ENCODE measurements around the gene TPRA1. TPM values are rescaled to one million over a fixed set of nuclear protein-coding genes. Genes with fewer than 3 reads are reported as not detected.
A peak's percentile ranks its signal among the peaks of the same experiment; 100 is the strongest.

The TPRA1 gene
- polyA plus RNA-seq, 3 donors, result 20.2 to 29.4 (median 23.4) TPM

GRCh38 chr3:127529346-127530188, 61.0 kb downstream of the TPRA1 start:
- no peak overlapping the region for H3K4me3 Mint-ChIP-seq
- no peak overlapping the region for H3K27ac ChIP-seq (ENCODE audit: low read depth in 1 of 2, low read length in 2 of 2)
- no peak overlapping the region for H3K9ac ChIP-seq (ENCODE audit: insufficient read depth, low read length, poor library complexity, severe bottlenecking)
- H3K27me3 Mint-ChIP-seq (ENCODE audit: low read depth in 3 of 3), result peaks cover 10 to 29% (median 20%) of the 10 kb centered on the region in 3 donors
- H3K79me2 ChIP-seq (ENCODE audit: insufficient read depth, low read length), result no peaks in the 10 kb centered on the region
- no peak overlapping the region for H3K4me3 ChIP-seq (replicated peaks in 1 of 3; ENCODE audit: low read depth in 2 of 3, low read length in 3 of 3)
- no peaks in the 10 kb centered on the region for H4K20me1 ChIP-seq (ENCODE audit: insufficient read depth, low read length)
- peak overlapping the region in 1 of 7 donors; percentile 18 for H3K27ac Mint-ChIP-seq
- peaks cover 9% of the 10 kb centered on the region for H3K4me1 Mint-ChIP-seq
- H3K36me3 Mint-ChIP-seq, result no peaks in the 10 kb centered on the region
- intact Hi-C loops (cut with micrococcal nuclease), result no loop called here
- no peak overlapping the region for H2AFZ ChIP-seq (ENCODE audit: insufficient read depth, low read depth, low read length, poor library complexity, severe bottlenecking)
- no peaks in the 10 kb centered on the region for H3K36me3 ChIP-seq (replicated peaks in 1 of 2; ENCODE audit: control insufficient read depth in 1 of 2, insufficient read depth in 2 of 2, low read length in 2 of 2)
- 20% methylated on average over 1 of the region's 9 CpGs for WGBS (ENCODE audit: insufficient coverage)
- H3K4me2 ChIP-seq (replicated peaks; ENCODE audit: extremely low read depth, low read length, poor library complexity, severe bottlenecking), result no peak overlapping the region
- H3K27me3 ChIP-seq (ENCODE audit: control insufficient read depth in 2 of 2, insufficient read depth in 2 of 2, low read length in 2 of 2), result peaks cover 0 to 6% of the 10 kb centered on the region in 2 donors
- no peaks in the 10 kb centered on the region for H3K4me1 ChIP-seq (ENCODE audit: control insufficient read depth in 1 of 2, insufficient read depth in 2 of 2, low read length in 2 of 2)
- no peak for TF ChIP-seq CTCF (IDR thresholded peaks at IDR 0.05)
- H3K9me3 Mint-ChIP-seq, result peaks cover 0 to 6% (median 0%) of the 10 kb centered on the region in 7 donors
- DNase-seq, result no peak
- peaks cover 3% of the 10 kb centered on the region in 2 donors for H3K9me3 ChIP-seq (replicated peaks in 1 of 2; ENCODE audit: control insufficient read depth in 1 of 2, insufficient read depth in 1 of 2, low read length in 2 of 2)

- Mint-ChIP-seq H3K9me3 (peaks cover 0 to 9% (median 3%) of the 10 kb centered on the region in 7 donors), H3K4me1 (peaks cover 9% of the 10 kb centered on the region), H3K36me3 (no peaks in the 10 kb centered on the region), H3K4me3 (no peak overlapping the region), H3K27me3 (ENCODE audit: low read depth in 3 of 3) (peaks cover 12 to 35% (median 29%) of the 10 kb centered on the region in 3 donors), H3K27ac (no peak overlapping the region)
- DNase-seq, result no peak
- H3K36me3 ChIP-seq (replicated peaks in 1 of 2; ENCODE audit: control insufficient read depth in 1 of 2, insufficient read depth in 2 of 2, low read length in 2 of 2), result no peaks in the 10 kb centered on the region
- no peak overlapping the region for H3K27ac ChIP-seq (ENCODE audit: low read depth in 1 of 2, low read length in 2 of 2)
- H3K9me3 ChIP-seq (replicated peaks in 1 of 2; ENCODE audit: control insufficient read depth in 1 of 2, insufficient read depth in 1 of 2, low read length in 2 of 2), result peaks cover 3% of the 10 kb centered on the region in 2 donors
- WGBS (ENCODE audit: insufficient coverage), result 81% methylated on average over 7 of the region's 11 CpGs
- H3K4me3 ChIP-seq (replicated peaks in 1 of 3; ENCODE audit: low read depth in 2 of 3, low read length in 3 of 3), result no peak overlapping the region
- H3K4me1 ChIP-seq (ENCODE audit: control insufficient read depth in 1 of 2, insufficient read depth in 2 of 2, low read length in 2 of 2), result no peaks in the 10 kb centered on the region
- no peak for TF ChIP-seq CTCF (IDR thresholded peaks at IDR 0.05)
- H3K4me2 ChIP-seq (replicated peaks; ENCODE audit: extremely low read depth, low read length, poor library complexity, severe bottlenecking), result no peak overlapping the region
- intact Hi-C loops (cut with micrococcal nuclease), result no loop called here
- peaks cover 0 to 6% of the 10 kb centered on the region in 2 donors for H3K27me3 ChIP-seq (ENCODE audit: control insufficient read depth in 2 of 2, insufficient read depth in 2 of 2, low read length in 2 of 2)
- H3K79me2 ChIP-seq (ENCODE audit: insufficient read depth, low read length), result no peaks in the 10 kb centered on the region
- H2AFZ ChIP-seq (ENCODE audit: insufficient read depth, low read depth, low read length, poor library complexity, severe bottlenecking), result no peak overlapping the region
- H4K20me1 ChIP-seq (ENCODE audit: insufficient read depth, low read length), result no peaks in the 10 kb centered on the region
- no peak overlapping the region for H3K9ac ChIP-seq (ENCODE audit: insufficient read depth, low read length, poor library complexity, severe bottlenecking)
These were observed 65.2 kb downstream of the TPRA1 start for GRCh38 chr3:127525373-127525772.
